GM12872 (cell line): Measurements from ENCODE around the gene CCDC82.

Source experiments
- TF ChIP-seq, protein P1 (sequence below): IDR thresholded peaks from 3 replicates; pipeline ENCODE4 v1.5.1; 2011; ENCODE audit warnings: low read depth, mild to moderate bottlenecking, low read length, moderate library complexity; ENCODE audit not compliant: insufficient read depth

Gene CCDC82

DNA sequence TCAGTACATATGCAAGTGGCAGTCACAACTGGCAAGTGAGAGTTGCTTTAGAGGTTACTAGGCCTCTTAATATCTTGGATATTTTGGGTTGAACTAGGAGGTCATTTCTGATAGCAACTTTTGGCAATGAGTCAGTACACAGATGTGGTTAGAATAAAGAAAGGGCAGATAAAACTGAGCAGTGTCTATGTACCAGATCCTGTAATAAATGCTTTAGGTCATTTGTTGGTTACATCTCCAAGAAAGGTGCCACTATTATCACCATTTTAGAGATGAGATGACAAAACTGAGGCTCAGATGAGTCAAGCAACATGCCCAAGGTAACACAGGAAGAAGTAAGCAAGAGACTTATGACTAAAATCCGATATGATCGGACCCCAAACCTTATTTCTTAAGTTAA is 71.7 kb downstream of the CCDC82 start:
- TF ChIP-seq, protein P1, sequence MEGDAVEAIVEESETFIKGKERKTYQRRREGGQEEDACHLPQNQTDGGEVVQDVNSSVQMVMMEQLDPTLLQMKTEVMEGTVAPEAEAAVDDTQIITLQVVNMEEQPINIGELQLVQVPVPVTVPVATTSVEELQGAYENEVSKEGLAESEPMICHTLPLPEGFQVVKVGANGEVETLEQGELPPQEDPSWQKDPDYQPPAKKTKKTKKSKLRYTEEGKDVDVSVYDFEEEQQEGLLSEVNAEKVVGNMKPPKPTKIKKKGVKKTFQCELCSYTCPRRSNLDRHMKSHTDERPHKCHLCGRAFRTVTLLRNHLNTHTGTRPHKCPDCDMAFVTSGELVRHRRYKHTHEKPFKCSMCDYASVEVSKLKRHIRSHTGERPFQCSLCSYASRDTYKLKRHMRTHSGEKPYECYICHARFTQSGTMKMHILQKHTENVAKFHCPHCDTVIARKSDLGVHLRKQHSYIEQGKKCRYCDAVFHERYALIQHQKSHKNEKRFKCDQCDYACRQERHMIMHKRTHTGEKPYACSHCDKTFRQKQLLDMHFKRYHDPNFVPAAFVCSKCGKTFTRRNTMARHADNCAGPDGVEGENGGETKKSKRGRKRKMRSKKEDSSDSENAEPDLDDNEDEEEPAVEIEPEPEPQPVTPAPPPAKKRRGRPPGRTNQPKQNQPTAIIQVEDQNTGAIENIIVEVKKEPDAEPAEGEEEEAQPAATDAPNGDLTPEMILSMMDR: no peak

DNA sequence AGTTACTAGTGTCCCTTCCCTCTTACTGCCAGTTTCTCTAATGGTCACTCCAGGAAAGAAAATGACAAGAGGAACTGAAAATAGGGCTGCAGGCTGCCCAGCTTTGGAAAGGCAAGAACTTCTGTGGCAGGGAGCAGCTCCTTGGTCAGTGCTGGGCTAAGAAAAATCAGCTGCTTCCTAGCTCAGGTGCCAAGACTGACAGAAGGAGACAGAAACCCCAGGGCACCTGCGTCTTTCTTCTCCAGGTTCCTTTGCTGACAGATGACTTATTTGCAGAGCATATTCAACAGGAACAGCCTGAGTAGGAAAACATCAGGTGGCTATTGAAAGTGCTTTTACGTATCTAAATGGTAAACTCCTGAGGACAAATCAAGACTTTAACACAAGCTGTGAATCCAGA is 72.1 kb downstream of the CCDC82 start:
- TF ChIP-seq, protein P1: no peak

DNA sequence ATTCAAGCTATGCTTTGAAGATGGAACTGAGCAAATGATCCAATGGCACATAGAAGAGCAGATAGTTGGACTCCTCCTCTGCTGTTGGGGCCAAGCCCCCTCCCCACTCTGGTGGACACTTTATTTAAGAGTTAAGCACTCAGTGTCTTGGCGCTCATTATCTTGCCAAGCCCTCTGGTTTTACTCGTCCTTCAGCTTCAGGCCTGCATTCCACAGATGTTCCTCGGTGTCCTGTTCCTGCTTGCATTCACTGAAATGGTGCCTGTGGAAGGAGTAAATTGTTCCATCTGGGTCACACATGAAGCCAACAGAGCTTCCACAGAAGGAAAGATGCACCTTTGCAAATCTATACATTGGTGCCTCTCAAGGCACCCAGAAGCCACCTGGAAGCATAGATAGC is 72.8 kb downstream of the CCDC82 start:
- TF ChIP-seq, protein P1: no peak

DNA sequence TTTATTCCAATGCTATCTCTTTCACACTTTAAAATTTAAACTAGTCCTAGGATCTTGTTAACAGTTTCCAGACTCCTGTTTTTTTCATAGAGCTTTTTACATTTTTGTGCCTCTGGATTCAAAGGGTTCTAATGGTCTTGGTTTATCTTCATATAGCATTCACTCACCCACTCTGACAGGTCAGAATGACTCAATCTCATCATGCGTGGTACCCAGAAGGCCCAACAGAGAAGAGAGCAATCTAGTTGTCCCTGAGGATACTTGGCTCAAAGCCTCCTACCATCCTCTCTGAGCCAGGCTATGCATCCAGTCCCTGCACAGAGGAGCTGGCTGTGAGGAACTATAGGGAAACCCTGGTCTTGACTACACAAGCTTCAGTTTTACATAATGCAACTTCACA is 74.2 kb downstream of the CCDC82 start:
- TF ChIP-seq, protein P1: no peak

DNA sequence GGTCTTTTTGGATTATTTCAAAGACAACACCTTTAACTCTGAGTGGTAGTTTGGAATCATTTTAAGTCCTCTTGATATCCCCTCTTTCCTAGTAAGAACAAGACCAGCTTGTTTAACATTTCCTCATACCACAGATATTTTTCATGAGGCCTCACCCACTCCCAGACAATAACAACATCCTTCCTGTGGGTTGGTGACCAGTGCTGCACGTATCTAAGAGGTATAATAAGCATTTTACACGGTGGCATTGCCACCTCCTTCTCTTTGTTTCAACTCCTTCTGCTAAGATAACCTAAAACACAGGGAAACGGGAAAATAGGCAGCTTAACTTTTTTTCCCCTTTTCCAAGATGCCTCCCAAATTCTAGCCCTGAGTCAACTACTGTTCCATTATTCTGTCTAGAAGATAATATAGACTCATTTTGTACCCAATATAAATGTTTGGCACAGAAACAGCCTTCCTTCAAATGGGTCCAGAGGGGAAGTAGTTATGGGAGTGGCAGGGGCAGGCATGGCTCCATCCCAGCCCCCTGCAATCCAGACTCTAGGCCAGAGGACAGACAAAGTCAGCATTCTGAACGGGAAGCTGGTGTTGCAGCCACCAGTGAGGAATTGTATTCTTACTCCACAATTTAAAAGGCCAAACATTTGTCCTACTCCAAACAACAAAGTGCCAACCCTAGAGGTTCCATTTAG is 75.2 kb downstream of the CCDC82 start:
- TF ChIP-seq, protein P1: no peak

GRCh38 chr11:96313163-96313562 is 76.5 kb downstream of the CCDC82 start:
- TF ChIP-seq, protein P1: no peak

- TF ChIP-seq, protein P1: no peak
Observed at GRCh38 chr11:96311120-96311568, 78.6 kb downstream of the CCDC82 start.
